WERI-Rb-1 (cell line): Measurements from ENCODE around the gene PCDHGB5.
"Not testable (repeated sequence)": the region's sequence is repeated elsewhere in the genome, so short reads cannot be mapped to it uniquely, and the experiment has no call there.

Experiments
- DNase-seq: peaks from one replicate; pipeline ENCODE4 v3.0.0-alpha.2; 2020
- H3K27ac ChIP-seq: fragments of 250-450 bp; sonication (Bioruptor Pico); 2 replicates; pipeline ENCODE4 v1.5.1; 2020; ENCODE audit warnings: mild to moderate bottlenecking, moderate library complexity
- H3K27me3 ChIP-seq: fragments of 250-450 bp; sonication (Bioruptor Pico); 2 replicates; pipeline ENCODE4 v1.5.1; 2021; ENCODE audit warnings: mild to moderate bottlenecking, low read depth, moderate library complexity; ENCODE audit not compliant: insufficient read depth, severe bottlenecking
- H3K36me3 ChIP-seq: fragments of 250-450 bp; sonication (Bioruptor Pico); 2 replicates; pipeline ENCODE4 v1.5.1; 2020; ENCODE audit warnings: mild to moderate bottlenecking, moderate library complexity
- H3K4me3 ChIP-seq: 2 replicates; pipeline ENCODE4 v1.5.1; 2011; ENCODE audit warnings: low read depth, mild to moderate bottlenecking, control low read depth, low read length
- H3K9me3 ChIP-seq: fragments of 250-450 bp; sonication (Bioruptor Pico); 2 replicates; pipeline ENCODE4 v1.5.1; 2021; ENCODE audit warnings: mild to moderate bottlenecking, moderate library complexity; ENCODE audit not compliant: severe bottlenecking
- CTCF ChIP-seq: IDR thresholded peaks from 2 replicates; pipeline ENCODE4 v1.5.1; 2011; ENCODE audit warnings: low read depth, mild to moderate bottlenecking, control low read depth, inconsistent platforms, low read length

PCDHGB5 gene

GRCh38 chr5:141374627-141375026 lies 23.1 kb upstream of the PCDHGB5 start:
- Histone ChIP-seq H3K27me3 (no peaks in the 10 kb centered on the region), H3K36me3 (no peaks in the 10 kb centered on the region), H3K27ac (no peak overlapping the region), H3K4me3 (no peak overlapping the region), H3K9me3 (peaks cover 30% of the 10 kb centered on the region)
- no peak for DNase-seq
- TF ChIP-seq CTCF: no peak

- H3K36me3 ChIP-seq, DNase-seq, H3K27ac ChIP-seq, H3K4me3 ChIP-seq, H3K27me3 ChIP-seq: not testable (repeated sequence)
- H3K9me3 ChIP-seq: peaks cover 29% of the 10 kb centered on the region
Measured at GRCh38 chr5:141375444-141376155, 22.1 kb upstream of the PCDHGB5 start.

- H3K4me3 ChIP-seq: no peak within 1 kb of the TSS
- no peak for TF ChIP-seq CTCF
Measured at GRCh38 chr5:141382469-141383294, 15.1 kb upstream of the PCDHGB5 start, which contains the start of gene PCDHGA7. Gene PCDHGA7 (plus strand): TSS chr5:141382742. CDS start chr5:141382900, 158 bp downstream.

GRCh38 chr5:141383345-141383744 lies 14.4 kb upstream of the PCDHGB5 start:
- no peak for TF ChIP-seq CTCF
- no peak overlapping the region for H3K27ac ChIP-seq
- no peak for DNase-seq
- no peak overlapping the region for H3K4me3 ChIP-seq
- peaks cover 13% of the 10 kb centered on the region for H3K9me3 ChIP-seq
- H3K27me3 ChIP-seq: no peaks in the 10 kb centered on the region
- no peaks in the 10 kb centered on the region for H3K36me3 ChIP-seq

More at GRCh38 chr5:141382469-141383294, 15.1 kb upstream of the PCDHGB5 start, which contains the start of gene PCDHGA7:
- Histone ChIP-seq H3K36me3 (no peaks in the 10 kb centered on the region), H3K9me3 (peaks cover 13% of the 10 kb centered on the region), H3K27ac (no peak within 1 kb of the TSS), H3K27me3 (no peaks in the 10 kb centered on the region)
- DNase-seq: no peak

GRCh38 chr5:141384471-141385267 lies 13.1 kb upstream of the PCDHGB5 start:
- Histone ChIP-seq H3K9me3 (peaks cover 13% of the 10 kb centered on the region), H3K36me3 (no peaks in the 10 kb centered on the region), H3K27me3 (no peaks in the 10 kb centered on the region), H3K27ac (no peak overlapping the region), H3K4me3 (no peak overlapping the region)
- no peak for DNase-seq
- TF ChIP-seq CTCF: no peak

- not testable (repeated sequence) for H3K4me3 ChIP-seq, H3K27me3 ChIP-seq, H3K36me3 ChIP-seq, DNase-seq, H3K27ac ChIP-seq
- H3K9me3 ChIP-seq: peaks cover 11% of the 10 kb centered on the region
Measured at GRCh38 chr5:141387557-141388311, 10.0 kb upstream of the PCDHGB5 start, which contains the start of gene PCDHGB4. Gene PCDHGB4 (plus strand): TSS chr5:141387698. CDS start chr5:141387885, 187 bp downstream.
